Muscle layer of colon (tissue), 2 donors: ENCODE data around the gene TESK2.

ENCODE experiments used
- H3K27ac ChIP-seq: one replicate; pipeline ENCODE4 v1.7.0; 2013; ENCODE audit warnings: low read depth, mild to moderate bottlenecking, low read length, moderate library complexity
- H3K27me3 ChIP-seq, 2 donors: one replicate each; pipeline ENCODE4 v1.7.0; 2013; ENCODE audit warnings: low read length in 2 of 2, mild to moderate bottlenecking in 2 of 2; ENCODE audit not compliant: insufficient read depth in 2 of 2, control insufficient read depth in 1 of 2
- H3K36me3 ChIP-seq: one replicate; pipeline ENCODE4 v1.7.0; 2013; ENCODE audit warnings: mild to moderate bottlenecking, low read length; ENCODE audit not compliant: insufficient read depth
- H3K4me1 ChIP-seq: one replicate; pipeline ENCODE4 v1.7.0; 2013; ENCODE audit warnings: mild to moderate bottlenecking, low read length; ENCODE audit not compliant: insufficient read depth
- H3K4me3 ChIP-seq, 2 donors: one replicate each; pipeline ENCODE4 v1.7.0; 2013; ENCODE audit warnings: low read length in 2 of 2, low read depth in 1 of 2, mild to moderate bottlenecking in 1 of 2, moderate library complexity in 1 of 2
- H3K9ac ChIP-seq: one replicate; pipeline ENCODE4 v1.7.0; 2013; ENCODE audit warnings: low read length
- H3K9me3 ChIP-seq: one replicate; pipeline ENCODE4 v1.7.0; 2013; ENCODE audit warnings: mild to moderate bottlenecking, low read length
- donor health status: abdominal sarcoma.
- donor health status: Adenocarcinoma of cecum.

The TESK2 gene

DNA sequence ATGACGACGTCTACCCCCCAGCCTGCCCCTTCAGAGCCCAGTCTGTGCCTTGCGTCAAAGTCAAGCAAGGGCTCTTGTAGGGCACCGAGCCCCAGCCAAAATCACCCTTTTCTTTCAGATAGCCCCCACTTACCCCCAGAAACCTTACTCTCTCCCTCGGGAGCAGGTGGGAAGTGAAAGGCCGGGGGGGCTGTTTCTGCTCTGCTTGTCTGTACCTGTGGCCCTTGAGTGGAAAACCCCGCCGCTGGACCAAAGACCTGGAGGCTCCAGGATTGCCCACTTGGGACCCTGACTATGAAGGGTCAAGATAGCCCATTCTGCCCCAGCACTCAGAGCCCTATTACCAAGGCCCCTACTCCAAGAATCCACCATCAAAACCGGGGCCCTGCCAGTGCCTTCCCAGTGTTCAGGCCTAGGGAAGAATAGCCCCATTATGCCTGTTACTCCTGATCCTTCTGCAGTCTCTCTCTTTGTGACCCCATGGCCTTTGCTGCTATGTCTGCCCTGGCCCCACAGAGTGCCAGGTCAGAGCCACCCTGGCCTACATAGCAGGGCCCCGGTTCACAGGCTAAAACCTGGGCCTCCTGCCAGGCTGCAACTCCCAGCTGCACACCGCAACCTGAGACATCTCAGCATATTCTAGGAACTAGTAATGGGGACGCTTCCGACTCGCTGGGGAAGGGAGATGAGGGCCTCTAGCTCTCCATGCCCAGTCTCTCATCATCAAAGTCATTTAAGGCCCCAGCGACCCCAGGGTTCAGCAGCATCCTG lies 186.5 kb downstream of the TESK2 start:
- peak overlapping the region; percentile 65 to 72 for H3K4me3 ChIP-seq
- peaks cover 10% of the 10 kb centered on the region for H3K4me1 ChIP-seq
- H3K9me3 ChIP-seq: no peaks in the 10 kb centered on the region
- peak overlapping the region; percentile 97 for H3K27ac ChIP-seq
- peak overlapping the region; percentile 75 for H3K9ac ChIP-seq
- H3K36me3 ChIP-seq: no peaks in the 10 kb centered on the region
- H3K27me3 ChIP-seq: no peaks in the 10 kb centered on the region

DNA sequence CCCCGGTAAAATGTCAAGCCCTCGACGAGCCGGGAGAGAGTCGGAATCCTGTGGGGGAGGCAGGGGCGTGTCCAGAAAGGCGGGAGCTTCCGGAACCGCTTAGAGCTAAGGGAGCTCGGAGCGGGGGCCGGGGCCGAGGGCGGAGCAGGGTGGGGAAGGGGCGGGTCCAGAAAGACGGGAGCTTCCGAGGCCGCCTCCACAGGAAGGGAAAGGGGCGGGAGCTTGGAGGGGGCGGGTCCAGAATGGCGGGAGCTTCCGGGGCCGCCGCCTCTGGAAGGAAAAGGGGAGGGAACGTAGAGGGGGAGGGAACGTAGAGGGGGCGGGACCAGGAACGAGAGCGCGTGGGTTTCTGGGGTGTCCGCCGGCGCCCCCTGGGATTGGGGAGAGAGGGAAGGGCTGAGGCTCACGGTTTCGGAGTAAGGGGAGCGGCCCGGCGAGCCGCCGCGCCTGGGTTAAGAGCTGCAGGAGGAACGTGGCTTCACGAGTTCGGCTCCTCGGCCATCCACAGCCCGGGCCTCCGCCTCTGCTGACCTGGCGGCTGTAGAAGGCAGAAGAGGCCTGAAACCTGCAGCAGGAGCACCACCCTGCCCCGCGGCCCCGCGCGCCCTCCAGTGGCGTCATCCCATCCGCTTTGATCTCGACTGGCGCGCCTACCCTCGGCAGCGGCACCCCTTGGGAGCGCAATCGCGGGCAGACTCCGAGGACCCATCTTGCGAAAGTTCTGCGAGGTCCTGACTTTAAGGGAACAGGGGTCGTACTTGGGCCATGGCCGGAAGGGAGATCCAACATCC lies 187.2 kb downstream of the TESK2 start:
- H3K36me3 ChIP-seq: no peaks in the 10 kb centered on the region
- H3K9me3 ChIP-seq: no peaks in the 10 kb centered on the region
- H3K9ac ChIP-seq: peak overlapping the region; percentile 75
- no peaks in the 10 kb centered on the region for H3K27me3 ChIP-seq
- H3K27ac ChIP-seq: peak overlapping the region; percentile 97
- H3K4me3 ChIP-seq: peak overlapping the region; percentile 65 to 79
- H3K4me1 ChIP-seq: peaks cover 10% of the 10 kb centered on the region

DNA sequence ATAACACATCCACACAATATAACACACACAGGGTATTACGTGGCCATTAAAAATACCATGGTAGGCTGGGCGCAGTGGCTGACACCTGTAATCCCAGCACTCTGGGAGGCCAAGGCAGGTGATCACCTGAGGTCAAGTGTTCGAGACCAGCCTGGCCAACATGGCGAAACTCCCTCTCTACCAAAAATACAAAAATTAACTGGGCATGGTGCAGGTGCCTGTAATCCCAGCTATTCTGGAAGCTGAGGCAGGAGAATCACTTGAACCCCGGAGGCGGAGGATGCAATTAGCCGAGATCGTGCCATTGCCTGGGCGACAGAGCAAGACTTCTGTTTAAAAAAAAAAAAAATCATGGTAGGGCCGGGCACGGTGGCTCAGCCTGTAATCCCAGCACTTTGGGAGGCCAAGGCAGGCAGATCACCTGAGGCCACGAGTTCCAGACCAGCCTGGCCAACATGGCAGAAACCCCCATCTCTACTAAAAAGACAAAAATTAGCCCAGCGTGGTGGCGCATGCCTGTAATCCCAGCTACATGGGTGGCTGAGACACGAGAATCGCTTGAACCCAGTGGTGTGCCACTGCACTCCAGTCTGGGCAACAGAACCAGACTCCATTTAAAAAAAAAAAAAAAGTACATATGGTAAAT lies 188.3 kb downstream of the TESK2 start:
- no peak overlapping the region for H3K27ac ChIP-seq
- peak overlapping the region; percentile 68 for H3K9ac ChIP-seq
- no peaks in the 10 kb centered on the region for H3K9me3 ChIP-seq
- no peaks in the 10 kb centered on the region for H3K36me3 ChIP-seq
- H3K4me3 ChIP-seq: peak overlapping the region; percentile 43 to 79
- H3K27me3 ChIP-seq: no peaks in the 10 kb centered on the region
- H3K4me1 ChIP-seq: peaks cover 10% of the 10 kb centered on the region

DNA sequence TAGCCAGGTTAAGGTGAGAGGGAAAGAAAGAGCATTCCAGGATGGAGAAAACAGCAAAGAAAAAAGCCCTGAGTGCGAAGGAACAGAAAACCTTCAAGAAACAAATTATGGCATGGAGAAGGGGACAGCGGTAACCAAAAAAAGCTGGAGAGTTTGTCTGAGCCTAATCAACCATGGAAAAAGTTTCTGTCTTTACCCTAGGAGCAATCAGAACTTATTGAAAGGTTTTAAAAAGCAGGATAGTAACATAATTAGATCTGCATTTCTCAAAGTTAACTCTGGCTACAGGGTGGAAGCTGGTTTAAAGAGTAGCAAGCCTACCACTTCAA lies 190.3 kb downstream of the TESK2 start:
- no peak overlapping the region for H3K9ac ChIP-seq
- no peaks in the 10 kb centered on the region for H3K9me3 ChIP-seq
- H3K4me3 ChIP-seq: no peak overlapping the region
- H3K36me3 ChIP-seq: no peaks in the 10 kb centered on the region
- H3K4me1 ChIP-seq: peaks cover 10% of the 10 kb centered on the region
- H3K27me3 ChIP-seq: no peaks in the 10 kb centered on the region
- H3K27ac ChIP-seq: no peak overlapping the region

DNA sequence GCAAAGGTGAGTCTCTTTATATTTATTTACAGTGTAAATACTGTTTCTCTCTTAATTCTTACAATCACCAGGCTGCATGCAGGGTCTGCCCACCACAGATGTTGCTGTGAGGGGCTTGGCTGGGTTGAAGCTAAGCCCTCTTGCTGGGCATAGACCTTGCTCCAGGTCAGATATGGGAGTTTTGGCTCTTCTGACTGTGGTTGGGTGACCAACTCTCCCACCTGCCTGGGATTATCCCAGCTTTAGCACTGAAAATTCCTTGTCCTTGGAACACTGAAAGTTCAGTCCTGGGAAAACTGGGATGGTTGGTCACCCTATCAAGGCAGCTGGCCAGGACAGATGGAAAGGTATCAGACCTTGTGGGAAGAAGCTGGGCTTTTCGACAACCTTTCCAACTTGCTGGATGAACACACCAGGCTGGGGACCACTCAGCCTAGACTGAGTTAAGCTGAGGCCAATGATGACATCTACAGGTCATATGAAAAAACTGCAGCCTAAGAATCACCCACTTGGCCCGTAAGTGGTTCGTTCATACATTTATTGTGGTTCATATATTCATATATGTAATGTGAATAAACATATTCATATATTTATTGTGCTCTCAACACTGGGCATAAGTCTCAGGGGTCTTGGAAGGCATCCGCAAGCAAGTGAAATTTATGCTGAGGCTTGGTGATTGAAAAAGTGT lies 190.8 kb downstream of the TESK2 start:
- no peaks in the 10 kb centered on the region for H3K27me3 ChIP-seq
- H3K9ac ChIP-seq: no peak overlapping the region
- H3K4me1 ChIP-seq: peaks cover 10% of the 10 kb centered on the region
- no peaks in the 10 kb centered on the region for H3K36me3 ChIP-seq
- no peak overlapping the region for H3K27ac ChIP-seq
- no peaks in the 10 kb centered on the region for H3K9me3 ChIP-seq
- no peak overlapping the region for H3K4me3 ChIP-seq

DNA sequence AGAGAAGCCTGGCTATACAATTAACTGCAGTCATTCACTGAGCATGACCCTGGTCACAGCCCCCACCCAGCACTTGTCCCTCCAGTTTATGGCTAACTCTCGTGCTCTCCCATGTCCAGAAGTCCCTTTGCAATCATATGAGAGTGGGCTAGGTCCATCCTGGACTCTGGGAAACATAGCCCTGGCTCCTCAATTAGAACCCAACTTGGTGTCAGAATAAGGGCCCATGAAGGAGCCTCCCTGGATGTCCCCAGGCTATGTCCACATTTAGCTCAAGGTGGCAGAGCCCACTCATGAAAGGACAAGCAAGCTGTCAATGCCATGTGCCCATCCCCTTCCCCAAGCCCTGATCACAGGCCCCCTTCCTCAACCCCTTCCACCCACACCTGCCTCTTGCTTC lies 191.7 kb downstream of the TESK2 start:
- peaks cover 3% of the 10 kb centered on the region for H3K4me1 ChIP-seq
- H3K9me3 ChIP-seq: no peaks in the 10 kb centered on the region
- H3K27me3 ChIP-seq: no peaks in the 10 kb centered on the region
- no peak overlapping the region for H3K27ac ChIP-seq
- H3K36me3 ChIP-seq: no peaks in the 10 kb centered on the region
- H3K9ac ChIP-seq: no peak overlapping the region
- H3K4me3 ChIP-seq: no peak overlapping the region

DNA sequence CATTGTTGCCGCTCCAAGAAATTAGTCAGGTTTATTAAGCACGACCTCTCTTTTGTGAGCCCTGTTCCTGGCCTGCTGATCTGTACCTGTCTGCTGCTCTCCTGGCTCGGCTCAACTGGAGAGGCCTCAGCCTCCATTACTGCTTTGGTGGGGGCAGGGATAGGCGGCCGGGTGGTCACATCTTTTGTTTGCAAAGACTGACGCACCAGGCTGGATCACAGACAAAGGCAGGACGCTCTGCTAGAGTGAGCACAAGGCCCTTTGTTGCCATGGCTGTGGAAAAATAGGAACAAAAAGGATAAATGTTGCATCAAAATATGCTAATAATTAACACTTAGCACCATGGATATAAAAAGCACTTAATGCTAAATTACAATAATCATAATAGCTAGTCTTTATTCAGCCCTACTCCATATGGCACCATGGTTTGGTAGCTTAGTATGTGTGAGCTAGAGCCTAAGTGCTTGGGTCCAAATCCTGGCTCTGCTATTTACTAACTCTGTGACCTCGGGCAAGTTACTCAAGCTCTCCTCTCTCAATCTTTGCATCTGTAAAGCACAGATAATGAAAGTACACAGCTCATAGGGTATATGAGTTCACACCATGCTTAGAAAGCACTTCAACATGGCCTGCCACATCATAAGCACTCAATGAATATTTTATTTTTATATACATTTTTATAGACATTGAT lies 193.2 kb downstream of the TESK2 start:
- Histone ChIP-seq H3K27me3 (no peaks in the 10 kb centered on the region), H3K4me3 (no peak overlapping the region), H3K27ac (no peak overlapping the region), H3K4me1 (no peaks in the 10 kb centered on the region), H3K9me3 (no peaks in the 10 kb centered on the region), H3K36me3 (no peaks in the 10 kb centered on the region), H3K9ac (no peak overlapping the region)
